ENCODE data around the gene COPG1. TPM values are rescaled to one million over a fixed set of nuclear protein-coding genes. Genes with fewer than 3 reads are reported as not detected.

The COPG1 gene
- total and polyA plus RNA-seq, 10 of the 15 experiments (the other 5 are each of a cell fraction or from before 2014, with no cell fraction given), result 54.8 to 143 (median 91.2) TPM

DNA sequence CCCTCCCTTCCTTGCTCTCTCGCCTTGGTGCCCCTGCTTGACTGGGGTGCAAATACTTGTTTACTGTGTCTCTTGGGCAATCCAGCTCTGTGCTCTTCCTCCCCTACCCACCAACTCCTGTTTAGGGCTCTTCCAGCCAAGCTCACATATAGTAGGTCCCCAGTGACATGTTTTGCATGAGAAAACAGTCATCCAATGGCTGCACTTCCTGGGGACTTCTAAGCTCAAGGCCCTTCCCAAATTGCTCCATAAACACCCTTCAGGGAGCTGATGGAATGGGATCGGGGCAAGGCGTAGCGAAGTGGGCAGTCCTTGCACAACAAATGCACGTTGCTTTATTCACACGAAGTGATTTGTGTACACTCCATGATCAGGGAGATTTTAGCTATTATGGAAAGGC lies 9.4 kb upstream of the COPG1 start:
- H3K27me3 ChIP-seq (replicated peaks in 1 of 2; ENCODE audit: control insufficient read depth in 2 of 2, insufficient read depth in 2 of 2, low read length in 1 of 2), result no peaks in the 10 kb centered on the region
- TF ChIP-seq HCFC1 (IDR thresholded peaks at IDR 0.05; ENCODE audit: low read length) (no peak), POU2F2 (IDR thresholded peaks at IDR 0.05; ENCODE audit: borderline replicate concordance, low read depth, low read length) (no peak), PML (IDR thresholded peaks at IDR 0.05; ENCODE audit: low read length) (no peak), BHLHE40 (IDR thresholded peaks at IDR 0.05; ENCODE audit: borderline replicate concordance in 1 of 2, low read depth in 2 of 2, low read length in 1 of 2) (no peak), DPF2 (IDR thresholded peaks at IDR 0.05) (no peak), FOS (IDR thresholded peaks at IDR 0.05; ENCODE audit: borderline replicate concordance, extremely low read depth, insufficient read length) (no peak), HDGF (IDR thresholded peaks at IDR 0.05) (no peak)
- TF ChIP-seq, protein P1, sequence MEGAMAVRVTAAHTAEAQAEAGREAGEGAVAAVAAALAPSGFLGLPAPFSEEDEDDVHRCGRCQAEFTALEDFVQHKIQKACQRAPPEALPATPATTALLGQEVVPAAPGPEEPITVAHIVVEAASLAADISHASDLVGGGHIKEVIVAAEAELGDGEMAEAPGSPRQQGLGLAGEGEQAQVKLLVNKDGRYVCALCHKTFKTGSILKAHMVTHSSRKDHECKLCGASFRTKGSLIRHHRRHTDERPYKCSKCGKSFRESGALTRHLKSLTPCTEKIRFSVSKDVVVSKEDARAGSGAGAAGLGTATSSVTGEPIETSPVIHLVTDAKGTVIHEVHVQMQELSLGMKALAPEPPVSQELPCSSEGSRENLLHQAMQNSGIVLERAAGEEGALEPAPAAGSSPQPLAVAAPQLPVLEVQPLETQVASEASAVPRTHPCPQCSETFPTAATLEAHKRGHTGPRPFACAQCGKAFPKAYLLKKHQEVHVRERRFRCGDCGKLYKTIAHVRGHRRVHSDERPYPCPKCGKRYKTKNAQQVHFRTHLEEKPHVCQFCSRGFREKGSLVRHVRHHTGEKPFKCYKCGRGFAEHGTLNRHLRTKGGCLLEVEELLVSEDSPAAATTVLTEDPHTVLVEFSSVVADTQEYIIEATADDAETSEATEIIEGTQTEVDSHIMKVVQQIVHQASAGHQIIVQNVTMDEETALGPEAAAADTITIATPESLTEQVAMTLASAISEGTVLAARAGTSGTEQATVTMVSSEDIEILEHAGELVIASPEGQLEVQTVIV (IDR thresholded peaks at IDR 0.05; ENCODE audit: borderline replicate concordance, partially characterized antibody), result no peak
- TF ChIP-seq, protein P2, sequence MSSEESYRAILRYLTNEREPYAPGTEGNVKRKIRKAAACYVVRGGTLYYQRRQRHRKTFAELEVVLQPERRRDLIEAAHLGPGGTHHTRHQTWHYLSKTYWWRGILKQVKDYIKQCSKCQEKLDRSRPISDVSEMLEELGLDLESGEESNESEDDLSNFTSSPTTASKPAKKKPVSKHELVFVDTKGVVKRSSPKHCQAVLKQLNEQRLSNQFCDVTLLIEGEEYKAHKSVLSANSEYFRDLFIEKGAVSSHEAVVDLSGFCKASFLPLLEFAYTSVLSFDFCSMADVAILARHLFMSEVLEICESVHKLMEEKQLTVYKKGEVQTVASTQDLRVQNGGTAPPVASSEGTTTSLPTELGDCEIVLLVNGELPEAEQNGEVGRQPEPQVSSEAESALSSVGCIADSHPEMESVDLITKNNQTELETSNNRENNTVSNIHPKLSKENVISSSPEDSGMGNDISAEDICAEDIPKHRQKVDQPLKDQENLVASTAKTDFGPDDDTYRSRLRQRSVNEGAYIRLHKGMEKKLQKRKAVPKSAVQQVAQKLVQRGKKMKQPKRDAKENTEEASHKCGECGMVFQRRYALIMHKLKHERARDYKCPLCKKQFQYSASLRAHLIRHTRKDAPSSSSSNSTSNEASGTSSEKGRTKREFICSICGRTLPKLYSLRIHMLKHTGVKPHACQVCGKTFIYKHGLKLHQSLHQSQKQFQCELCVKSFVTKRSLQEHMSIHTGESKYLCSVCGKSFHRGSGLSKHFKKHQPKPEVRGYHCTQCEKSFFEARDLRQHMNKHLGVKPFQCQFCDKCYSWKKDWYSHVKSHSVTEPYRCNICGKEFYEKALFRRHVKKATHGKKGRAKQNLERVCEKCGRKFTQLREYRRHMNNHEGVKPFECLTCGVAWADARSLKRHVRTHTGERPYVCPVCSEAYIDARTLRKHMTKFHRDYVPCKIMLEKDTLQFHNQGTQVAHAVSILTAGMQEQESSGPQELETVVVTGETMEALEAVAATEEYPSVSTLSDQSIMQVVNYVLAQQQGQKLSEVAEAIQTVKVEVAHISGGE (CRISPR knock-in tag; IDR thresholded peaks at IDR 0.05), result no peak
- H3K4me2 ChIP-seq (ENCODE audit: control insufficient read depth, insufficient read depth), result no peak overlapping the region
- no peaks in the 10 kb centered on the region for H3K79me2 ChIP-seq (ENCODE audit: control insufficient read depth, insufficient read depth, low read length)
- ChIA-PET RAD21 (ENCODE audit: unreplicated experiment) (interaction anchor here (1.4 to 1.5 kb wide), 2 partner anchors 9 to 186 kb away, joined by 3 to 5 read pairs; partner anchors contain the start of gene COPG1), SMC1A (ENCODE audit: uncharacterized antibody, unreplicated experiment) (interaction anchor here (1.1 to 1.9 kb wide), 4 partner anchors 77 to 365 kb away, joined by 3 to 10 read pairs (median 4); no protein-coding TSS in a partner anchor), POLR2A (interaction anchor here (1.4 kb wide), 1 partner anchor 11 kb away, joined by 4 read pairs; no protein-coding TSS in a partner anchor), CTCF (interaction anchor here (1.2 to 5.2 kb wide), 4 partner anchors 67 to 269 kb away, joined by 3 to 39 read pairs (median 8); no protein-coding TSS in a partner anchor)
- FAIRE-seq, result no peak
- peaks cover 7% of the 10 kb centered on the region; the same call in 1 of the 2 replicates for H3K4me1 ChIP-seq (ENCODE audit: control insufficient read depth, insufficient read depth, low read length)
- in situ Hi-C loops (cut with MboI) (loop anchor here (5.0 kb wide), 1 partner anchor 183 kb away; no protein-coding TSS in a partner anchor), intact Hi-C loops (cut with micrococcal nuclease; ENCODE audit: unreplicated experiment) (no loop called here)
- ATAC-seq, result no peak
- no peak overlapping the region for H3K9ac ChIP-seq (ENCODE audit: control insufficient read depth, insufficient read depth, low read length)
- DNase-seq (ENCODE audit: low read depth, low spot score), result no peak
- H3K36me3 ChIP-seq (ENCODE audit: control insufficient read depth in 2 of 2, insufficient read depth in 2 of 2, low read length in 1 of 2), result no peaks in the 10 kb centered on the region
- no peaks in the 10 kb centered on the region for H4K20me1 ChIP-seq (ENCODE audit: control insufficient read depth, insufficient read depth)
- no peak overlapping the region for H3K27ac ChIP-seq (ENCODE audit: control insufficient read depth, insufficient read depth)
- no TSS peak for BruUV-seq (replicated peaks)
- H3K4me3 ChIP-seq, result no peak overlapping the region
- H3K9me3 ChIP-seq (replicated peaks; ENCODE audit: control insufficient read depth, insufficient read depth, low read length), result no peaks in the 10 kb centered on the region
- 73% methylated on average over 6 of the region's 6 CpGs for WGBS (ENCODE audit: insufficient coverage, insufficient replicate concordance, low lambda C conversion rate, missing lambda C conversion rate)
- no peak overlapping the region for H2AFZ ChIP-seq (ENCODE audit: control insufficient read depth, low read depth, low read length)
